Measurements from ENCODE around the gene RDH8. TPM values are rescaled to one million over a fixed set of nuclear protein-coding genes. Genes with fewer than 3 reads are reported as not detected.

The RDH8 gene
- total RNA-seq, 1 experiment from 2014 or later: not detected

DNA sequence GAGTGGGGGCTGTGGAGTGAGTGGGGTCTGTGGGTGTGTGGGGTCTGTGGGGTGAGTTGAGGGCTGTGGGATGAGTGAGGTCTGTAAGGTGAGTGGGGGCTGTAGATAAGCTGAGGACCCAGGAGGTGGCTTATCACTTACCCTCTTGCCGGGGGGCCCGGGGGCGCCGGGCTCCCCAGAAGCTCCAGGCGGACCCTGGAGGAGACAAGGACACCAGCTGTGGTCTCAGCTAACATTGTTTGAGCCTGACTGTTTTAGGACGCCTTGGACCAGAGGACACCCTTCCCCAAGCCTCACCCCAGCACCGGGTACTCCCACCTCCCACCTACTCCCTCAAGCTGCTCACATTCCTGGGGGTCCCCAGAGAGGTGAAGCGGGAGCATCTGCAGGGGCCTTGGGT is 42.8 kb upstream of the RDH8 start:
- no peak for DNase-seq
- no peak overlapping the region for H3K27ac Mint-ChIP-seq
- H3K23me2 ChIP-seq (ENCODE audit: insufficient read length, low read depth, low read length, poor library complexity, severe bottlenecking): no peaks in the 10 kb centered on the region
- no peak overlapping the region for H3K4me3 Mint-ChIP-seq
- no peak overlapping the region for H3K4me2 ChIP-seq (ENCODE audit: insufficient read depth, insufficient read length, low read length)
- no peak overlapping the region for H2AK5ac ChIP-seq (ENCODE audit: insufficient read length, low read length)
- H3K23ac ChIP-seq (ENCODE audit: insufficient read length, low read depth, low read length): no peak overlapping the region
- no peak overlapping the region for H2BK12ac ChIP-seq (ENCODE audit: insufficient read length, low read depth, low read length)
- no peak overlapping the region for H3K27ac ChIP-seq (ENCODE audit: insufficient read length, low read depth, low read length)
- no peak overlapping the region for H4K5ac ChIP-seq (ENCODE audit: insufficient read length, low read depth, low read length)
- peaks cover 7 to 12% of the 10 kb centered on the region in 2 experiments for H3K4me1 Mint-ChIP-seq
- H4K91ac ChIP-seq (ENCODE audit: insufficient read length, low read depth, low read length): no peak overlapping the region
- no peaks in the 10 kb centered on the region for H4K20me1 ChIP-seq (ENCODE audit: control insufficient read depth, insufficient read depth, insufficient read length)
- WGBS (ENCODE audit: extremely low coverage, insufficient read length, low lambda C conversion rate): no CpG with 5 or more reads among the region's 8 CpGs
- no peak overlapping the region for H3K18ac ChIP-seq (ENCODE audit: insufficient read length, low read depth, low read length)
- H3K79me2 ChIP-seq (ENCODE audit: insufficient read depth, low read length): no peaks in the 10 kb centered on the region
- no peak overlapping the region for H3K4ac ChIP-seq (ENCODE audit: low read depth, low read length)
- H2BK20ac ChIP-seq (ENCODE audit: low read depth, low read length, poor library complexity, severe bottlenecking): no peak overlapping the region
- no peaks in the 10 kb centered on the region for H3K4me1 ChIP-seq (ENCODE audit: insufficient read depth, low read length)
- no peaks in the 10 kb centered on the region; a peak in 1 of 5 replicates for H3K9me3 Mint-ChIP-seq
- peaks cover 53% of the 10 kb centered on the region for H3K27me3 Mint-ChIP-seq (ENCODE audit: low read depth)
- H3K14ac ChIP-seq (ENCODE audit: insufficient read depth, low read length): no peak overlapping the region
- no peaks in the 10 kb centered on the region for H3K9me3 ChIP-seq (ENCODE audit: control insufficient read depth, low read depth, low read length)
- H4K8ac ChIP-seq (replicated peaks; ENCODE audit: insufficient read length, low read depth, low read length): no peak overlapping the region
- H3K56ac ChIP-seq (ENCODE audit: insufficient read length, low read depth, low read length): no peak overlapping the region
- no peak overlapping the region for H2BK5ac ChIP-seq (ENCODE audit: insufficient read length, low read length)
- no peaks in the 10 kb centered on the region; a peak in 2 of 7 replicates for H3K36me3 Mint-ChIP-seq (ENCODE audit: insufficient read depth in 1 of 3, low read depth in 3 of 3)
- H3T11ph ChIP-seq (ENCODE audit: low read length): no peak overlapping the region
- TF ChIP-seq, protein P1, sequence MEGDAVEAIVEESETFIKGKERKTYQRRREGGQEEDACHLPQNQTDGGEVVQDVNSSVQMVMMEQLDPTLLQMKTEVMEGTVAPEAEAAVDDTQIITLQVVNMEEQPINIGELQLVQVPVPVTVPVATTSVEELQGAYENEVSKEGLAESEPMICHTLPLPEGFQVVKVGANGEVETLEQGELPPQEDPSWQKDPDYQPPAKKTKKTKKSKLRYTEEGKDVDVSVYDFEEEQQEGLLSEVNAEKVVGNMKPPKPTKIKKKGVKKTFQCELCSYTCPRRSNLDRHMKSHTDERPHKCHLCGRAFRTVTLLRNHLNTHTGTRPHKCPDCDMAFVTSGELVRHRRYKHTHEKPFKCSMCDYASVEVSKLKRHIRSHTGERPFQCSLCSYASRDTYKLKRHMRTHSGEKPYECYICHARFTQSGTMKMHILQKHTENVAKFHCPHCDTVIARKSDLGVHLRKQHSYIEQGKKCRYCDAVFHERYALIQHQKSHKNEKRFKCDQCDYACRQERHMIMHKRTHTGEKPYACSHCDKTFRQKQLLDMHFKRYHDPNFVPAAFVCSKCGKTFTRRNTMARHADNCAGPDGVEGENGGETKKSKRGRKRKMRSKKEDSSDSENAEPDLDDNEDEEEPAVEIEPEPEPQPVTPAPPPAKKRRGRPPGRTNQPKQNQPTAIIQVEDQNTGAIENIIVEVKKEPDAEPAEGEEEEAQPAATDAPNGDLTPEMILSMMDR (conservative IDR thresholded peaks at IDR 0.05): no peak
- no peaks in the 10 kb centered on the region for H3K79me1 ChIP-seq (ENCODE audit: insufficient read depth, low read depth, low read length, poor library complexity, severe bottlenecking)
- H2BK120ac ChIP-seq (ENCODE audit: low read depth, low read length, poor library complexity, severe bottlenecking): no peak overlapping the region
- H2BK15ac ChIP-seq (ENCODE audit: low read depth, low read length): no peak overlapping the region
- no peak overlapping the region for H2AFZ ChIP-seq (ENCODE audit: low read length)
- H3K9ac ChIP-seq (ENCODE audit: extremely low read depth, insufficient read length, low read length): no peak overlapping the region
- H3K27me3 ChIP-seq (ENCODE audit: insufficient read depth, low read length): peaks cover 2% of the 10 kb centered on the region; the same call in 1 of the 2 replicates
